HEK293T (cell line): Measurements from ENCODE around the gene CCP110.

Experiments used
- CTCF ChIA-PET: fragments of 350-600 bp; formaldehyde crosslinking; extraction: SDS; loops from one replicate; lab custom pipeline; 2021; ENCODE audit warnings: antibody characterized with exemption, inconsistent platforms; lab: Yijun Ruan, JAX
- POLR2A ChIA-PET: fragments of 350-600 bp; formaldehyde crosslinking; extraction: SDS; loops from one replicate; lab custom pipeline; 2020; ENCODE audit warnings: antibody characterized with exemption, inconsistent platforms; lab: Yijun Ruan, JAX
- DNase-seq: peaks from one replicate; pipeline ENCODE4 v3.0.0; 2012; ENCODE audit warnings: mixed read lengths; ENCODE audit errors: extremely low spot score
- ARNT ChIP-seq: fragments of 450-650 bp; IDR thresholded peaks from 2 replicates; pipeline ENCODE4 v1.6.1; 2017; ENCODE audit warnings: mild to moderate bottlenecking
- BHLHE40 ChIP-seq: fragments of 450-650 bp; IDR thresholded peaks from 2 replicates; pipeline ENCODE4 v1.6.1; 2016; ENCODE audit warnings: mild to moderate bottlenecking, moderate library complexity, borderline replicate concordance
- CTBP1 ChIP-seq: fragments of 450-650 bp; IDR thresholded peaks from 2 replicates; pipeline ENCODE4 v1.6.1; 2016; ENCODE audit warnings: borderline replicate concordance
- ELF4 ChIP-seq: fragments of 450-650 bp; IDR thresholded peaks from 2 replicates; pipeline ENCODE4 v1.6.1; 2017; ENCODE audit warnings: antibody characterized with exemption
- FOXA1 ChIP-seq: fragments of 450-650 bp; IDR thresholded peaks from 2 replicates; pipeline ENCODE4 v1.6.1; 2016; ENCODE audit warnings: mild to moderate bottlenecking
- FOXK2 ChIP-seq: fragments of 450-650 bp; IDR thresholded peaks from 2 replicates; pipeline ENCODE4 v1.6.1; 2016; ENCODE audit warnings: mild to moderate bottlenecking
- FOXM1 ChIP-seq: fragments of 450-650 bp; IDR thresholded peaks from 2 replicates; pipeline ENCODE4 v1.6.1; 2017; ENCODE audit warnings: mild to moderate bottlenecking, borderline replicate concordance
- HDGF ChIP-seq: fragments of 450-650 bp; IDR thresholded peaks from 2 replicates; pipeline ENCODE4 v1.6.1; 2017; ENCODE audit warnings: antibody characterized with exemption, borderline replicate concordance
- L3MBTL2 ChIP-seq: fragments of 450-650 bp; conservative IDR thresholded peaks from 2 replicates; pipeline ENCODE4 v1.6.1; 2016; ENCODE audit warnings: mild to moderate bottlenecking
- LEF1 ChIP-seq: fragments of 450-650 bp; IDR thresholded peaks from 2 replicates; pipeline ENCODE4 v1.6.1; 2017; ENCODE audit warnings: mild to moderate bottlenecking, borderline replicate concordance
- NFRKB ChIP-seq: fragments of 450-650 bp; IDR thresholded peaks from 2 replicates; pipeline ENCODE4 v1.6.1; 2016; ENCODE audit warnings: mild to moderate bottlenecking, moderate library complexity
- SP1 ChIP-seq: fragments of 450-650 bp; IDR thresholded peaks from 2 replicates; pipeline ENCODE4 v1.6.1; 2017
- SUZ12 ChIP-seq: fragments of 450-650 bp; IDR thresholded peaks from 2 replicates; pipeline ENCODE4 v1.6.1; 2016; ENCODE audit warnings: mild to moderate bottlenecking
- TARDBP ChIP-seq: fragments of 450-650 bp; IDR thresholded peaks from 2 replicates; pipeline ENCODE4 v1.6.1; 2016
- ZNF384 ChIP-seq: fragments of 450-650 bp; IDR thresholded peaks from 2 replicates; pipeline ENCODE4 v1.6.1; 2016
- TF ChIP-seq, protein P1 (sequence below): fragments of 450-650 bp; IDR thresholded peaks from 2 replicates; pipeline ENCODE4 v1.6.1; 2016

Gene CCP110

DNA sequence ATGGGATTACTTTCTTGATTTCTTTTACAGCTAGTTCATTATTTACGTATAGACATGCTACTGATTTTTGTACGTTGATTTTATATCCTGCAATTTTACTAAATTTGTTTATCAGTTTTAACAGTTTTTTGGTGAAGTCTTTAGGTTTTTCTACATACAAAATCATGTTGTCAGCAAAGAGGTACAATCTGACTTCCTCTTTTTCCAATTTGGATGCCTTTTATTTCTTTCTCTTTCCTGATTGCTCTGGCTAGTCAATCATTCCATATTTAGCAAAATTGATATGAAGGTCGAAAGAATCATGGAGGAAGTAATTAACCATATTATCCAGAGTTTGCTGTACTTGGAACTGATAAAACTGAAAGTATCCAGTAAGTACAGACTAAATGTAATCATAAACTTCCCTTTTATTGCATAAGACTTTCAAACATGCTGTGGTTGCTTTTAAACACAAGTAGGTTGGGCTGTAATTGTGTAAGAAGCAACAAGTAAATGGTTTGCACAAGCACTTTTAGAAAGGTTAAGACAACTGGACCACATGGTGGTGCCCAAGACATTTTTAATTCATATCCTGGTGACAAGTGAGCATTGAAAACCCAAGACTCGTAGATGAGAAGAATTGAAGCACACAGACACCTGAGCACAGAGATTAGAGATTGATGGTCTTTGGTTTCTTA lies 10.2 kb upstream of the CCP110 start:
- ChIA-PET POLR2A (no interaction called here), CTCF (no interaction called here)
- no peak for DNase-seq
- TF ChIP-seq FOXA1 = no peak
- TF ChIP-seq, protein P1, sequence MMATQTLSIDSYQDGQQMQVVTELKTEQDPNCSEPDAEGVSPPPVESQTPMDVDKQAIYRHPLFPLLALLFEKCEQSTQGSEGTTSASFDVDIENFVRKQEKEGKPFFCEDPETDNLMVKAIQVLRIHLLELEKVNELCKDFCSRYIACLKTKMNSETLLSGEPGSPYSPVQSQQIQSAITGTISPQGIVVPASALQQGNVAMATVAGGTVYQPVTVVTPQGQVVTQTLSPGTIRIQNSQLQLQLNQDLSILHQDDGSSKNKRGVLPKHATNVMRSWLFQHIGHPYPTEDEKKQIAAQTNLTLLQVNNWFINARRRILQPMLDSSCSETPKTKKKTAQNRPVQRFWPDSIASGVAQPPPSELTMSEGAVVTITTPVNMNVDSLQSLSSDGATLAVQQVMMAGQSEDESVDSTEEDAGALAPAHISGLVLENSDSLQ = no peak
- TF ChIP-seq TARDBP = no peak
- no peak for TF ChIP-seq LEF1
- TF ChIP-seq ZNF384 = no peak
- no peak for TF ChIP-seq ARNT
- no peak for TF ChIP-seq NFRKB
- TF ChIP-seq ELF4 = no peak
- no peak for TF ChIP-seq FOXK2
- TF ChIP-seq BHLHE40 = no peak
- no peak for TF ChIP-seq HDGF
- no peak for TF ChIP-seq SP1

GRCh38 chr16:19515757-19516156 lies 8.0 kb upstream of the CCP110 start:
- DNase-seq = no peak
- TF ChIP-seq BHLHE40 (no peak), FOXM1 (no peak), L3MBTL2 (no peak), ZNF384 (no peak), ELF4 (no peak), SP1 (no peak), SUZ12 (no peak), TARDBP (no peak), FOXA1 (no peak), NFRKB (no peak), HDGF (no peak), FOXK2 (no peak), CTBP1 (no peak), ARNT (no peak), LEF1 (no peak)
- TF ChIP-seq, protein P1 = no peak
- CTCF ChIA-PET = no interaction called here
- POLR2A ChIA-PET = no interaction called here

GRCh38 chr16:19517424-19518089 lies 6.2 kb upstream of the CCP110 start:
- TF ChIP-seq NFRKB (no peak), TARDBP (no peak)
- TF ChIP-seq, protein P1 = no peak
- CTCF ChIA-PET = no interaction called here
- no peak for DNase-seq
- POLR2A ChIA-PET = interaction anchor here (1.0 kb wide), 1 partner anchor 38 kb away, joined by 3 read pairs; the partner anchor contains the start of gene VPS35L

DNA sequence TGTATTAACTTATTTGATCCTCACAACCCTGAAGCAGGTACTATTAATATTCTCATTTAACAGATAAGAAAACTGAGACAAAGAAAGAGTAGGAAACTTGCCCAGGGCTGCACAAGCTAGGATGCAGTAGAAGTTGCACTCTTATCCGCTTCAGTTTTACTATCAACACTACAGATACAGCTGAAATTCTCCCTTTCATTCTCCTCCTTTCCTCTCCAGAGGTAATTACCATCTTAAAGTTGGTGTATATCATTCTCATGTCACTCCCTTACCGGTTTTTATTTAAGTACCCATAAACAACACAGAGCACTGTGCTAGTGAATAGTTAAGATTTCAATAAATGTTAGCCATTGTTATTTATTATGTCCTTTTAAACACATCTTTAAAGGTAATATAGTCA lies 5.4 kb upstream of the CCP110 start:
- TF ChIP-seq, protein P1 = peak; percentile 73
- no peak for TF ChIP-seq NFRKB
- ChIA-PET POLR2A (no interaction called here), CTCF (no interaction called here)
- no peak for DNase-seq

- POLR2A ChIA-PET = interaction anchor here (0.8 to 1.8 kb wide), 3 partner anchors 14 to 36 kb away, joined by 3 to 5 read pairs (median 4); partner anchors contain the start of gene VPS35L
- no peak for TF ChIP-seq ELF4
- TF ChIP-seq CTBP1 = no peak
- no peak for TF ChIP-seq L3MBTL2
- no peak for TF ChIP-seq ZNF384
- TF ChIP-seq BHLHE40 = no peak
- no peak for TF ChIP-seq FOXA1
- TF ChIP-seq TARDBP = no peak
- no peak for TF ChIP-seq ARNT
- CTCF ChIA-PET = no interaction called here
- DNase-seq = peak; percentile 12
Measured at GRCh38 chr16:19520861-19521331, 2.8 kb upstream of the CCP110 start.
